Measurements from ENCODE around the gene DVL3. TPM values are rescaled to one million over a fixed set of nuclear protein-coding genes. Genes with fewer than 3 reads are reported as not detected.

The DVL3 gene
- total and polyA plus RNA-seq, 11 donors: 36.3 to 94.2 (median 64.8) TPM

DNA sequence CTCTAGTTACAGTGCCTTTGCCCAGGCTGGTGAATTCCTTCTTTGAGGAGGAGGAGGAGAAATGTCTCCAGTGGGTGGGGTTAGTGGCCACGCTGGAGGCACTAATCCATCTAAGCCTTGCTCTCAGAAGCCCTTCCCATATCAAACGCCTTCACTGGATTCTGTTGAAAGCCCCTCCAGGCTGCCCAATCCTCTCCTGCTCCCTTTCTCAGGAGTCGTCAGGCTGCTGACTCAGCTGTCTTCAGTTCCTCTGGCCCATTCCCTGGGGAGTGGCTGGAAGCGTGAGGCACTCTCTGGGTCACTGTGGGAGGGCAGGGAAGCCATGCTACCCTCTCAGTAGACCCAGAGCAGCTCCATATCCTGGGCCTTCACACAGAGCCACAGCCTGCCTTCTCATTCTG, 22.2 kb downstream of the DVL3 start:
- peaks cover 10 to 66% (median 63%) of the 10 kb centered on the region in 9 donors for H3K36me3 ChIP-seq
- ATAC-seq: no peak
- H3K4me3 ChIP-seq: peak overlapping the region in 9 of 12 donors; percentile 64 to 100 (median 97)
- H3K9me3 ChIP-seq: no peaks in the 10 kb centered on the region
- intact Hi-C loops (cut with DNase I): loop anchor here in 3 of 10 donors (1.0 to 10.0 kb wide), 4 partner anchors 8 to 140 kb away; partner anchors contain the start of genes EIF4G1 (in 1 of the 3) and PSMD2 (in 1 of the 3)
- no peak for DNase-seq
- peak overlapping the region in 10 of 12 donors; percentile 90 to 99 (median 96) for H3K27ac ChIP-seq
- H3K4me1 ChIP-seq: peaks cover 0 to 60% (median 33%) of the 10 kb centered on the region in 12 donors
- TF ChIP-seq, protein P1, sequence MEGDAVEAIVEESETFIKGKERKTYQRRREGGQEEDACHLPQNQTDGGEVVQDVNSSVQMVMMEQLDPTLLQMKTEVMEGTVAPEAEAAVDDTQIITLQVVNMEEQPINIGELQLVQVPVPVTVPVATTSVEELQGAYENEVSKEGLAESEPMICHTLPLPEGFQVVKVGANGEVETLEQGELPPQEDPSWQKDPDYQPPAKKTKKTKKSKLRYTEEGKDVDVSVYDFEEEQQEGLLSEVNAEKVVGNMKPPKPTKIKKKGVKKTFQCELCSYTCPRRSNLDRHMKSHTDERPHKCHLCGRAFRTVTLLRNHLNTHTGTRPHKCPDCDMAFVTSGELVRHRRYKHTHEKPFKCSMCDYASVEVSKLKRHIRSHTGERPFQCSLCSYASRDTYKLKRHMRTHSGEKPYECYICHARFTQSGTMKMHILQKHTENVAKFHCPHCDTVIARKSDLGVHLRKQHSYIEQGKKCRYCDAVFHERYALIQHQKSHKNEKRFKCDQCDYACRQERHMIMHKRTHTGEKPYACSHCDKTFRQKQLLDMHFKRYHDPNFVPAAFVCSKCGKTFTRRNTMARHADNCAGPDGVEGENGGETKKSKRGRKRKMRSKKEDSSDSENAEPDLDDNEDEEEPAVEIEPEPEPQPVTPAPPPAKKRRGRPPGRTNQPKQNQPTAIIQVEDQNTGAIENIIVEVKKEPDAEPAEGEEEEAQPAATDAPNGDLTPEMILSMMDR (IDR thresholded peaks at IDR 0.05): no peak
- WGBS, 4 donors: 18 to 32% (median 25%) methylated on average over 4 of the region's 4 CpGs
- no peaks in the 10 kb centered on the region for H3K27me3 ChIP-seq

GRCh38 chr3:184177767-184178306, 22.7 kb downstream of the DVL3 start:
- H3K9me3 ChIP-seq: no peaks in the 10 kb centered on the region
- no peak for TF ChIP-seq POLR2A (IDR thresholded peaks at IDR 0.05)
- TF ChIP-seq, protein P1 (IDR thresholded peaks at IDR 0.05): no peak
- intact Hi-C loops (cut with DNase I): loop anchor here in 3 of 10 donors (1.0 to 10.0 kb wide), 4 partner anchors 7 to 139 kb away; partner anchors contain the start of genes EIF4G1 (in 1 of the 3) and PSMD2 (in 1 of the 3)
- WGBS, 4 donors: 84 to 92% (median 85%) methylated on average over 14 of the region's 14 CpGs
- DNase-seq: no peak
- H3K36me3 ChIP-seq: peaks cover 11 to 66% (median 63%) of the 10 kb centered on the region in 9 donors
- H3K27me3 ChIP-seq: no peaks in the 10 kb centered on the region
- ATAC-seq: no peak
- H3K27ac ChIP-seq: peak overlapping the region in 6 of 12 donors; percentile 92 to 99 (median 96)
- peaks cover 0 to 60% (median 33%) of the 10 kb centered on the region in 12 donors for H3K4me1 ChIP-seq
- peak overlapping the region in 2 of 12 donors; percentile 64 to 100 for H3K4me3 ChIP-seq

- Histone ChIP-seq H3K27me3 (no peaks in the 10 kb centered on the region), H3K27ac (no peak overlapping the region), H3K4me1 (peaks cover 0 to 57% (median 31%) of the 10 kb centered on the region in 12 donors), H3K36me3 (peaks cover 11 to 69% (median 67%) of the 10 kb centered on the region in 9 donors), H3K4me3 (no peak overlapping the region), H3K9me3 (no peaks in the 10 kb centered on the region)
- WGBS, 4 donors: 90 to 92% (median 91%) methylated on average over 13 of the region's 13 CpGs
- TF ChIP-seq, protein P1 (IDR thresholded peaks at IDR 0.05): no peak
- TF ChIP-seq POLR2A (IDR thresholded peaks at IDR 0.05): no peak
- ATAC-seq: no peak
- intact Hi-C loops (cut with DNase I): loop anchor here in 3 of 10 donors (5.0 to 10.0 kb wide), 3 partner anchors 116 to 139 kb away; partner anchors contain the start of genes EIF4G1 (in 1 of the 3) and PSMD2 (in 1 of the 3)
- DNase-seq: no peak
Measured at GRCh38 chr3:184178521-184179138, 23.5 kb downstream of the DVL3 start.

DNA sequence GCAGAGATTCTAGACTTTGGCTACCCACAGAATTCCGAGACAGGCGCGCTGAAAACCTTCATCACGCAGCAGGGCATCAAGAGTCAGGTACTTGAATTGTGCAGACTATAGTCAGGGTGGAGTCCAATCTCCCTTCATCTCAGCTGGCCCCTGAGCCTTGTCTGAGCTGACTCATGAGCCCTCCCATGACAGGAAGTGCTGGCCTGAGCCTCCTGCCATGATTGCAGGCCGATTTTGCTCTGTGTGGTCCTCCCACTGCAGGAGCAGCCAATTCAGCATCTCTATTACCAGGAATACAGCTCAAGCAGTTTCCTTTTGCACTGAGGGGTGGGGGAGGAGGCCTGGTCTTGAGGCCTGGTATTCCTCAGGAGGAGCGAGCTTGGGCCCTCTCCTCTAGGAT, 25.0 kb downstream of the DVL3 start:
- ATAC-seq (no peak), DNase-seq (no peak)
- intact Hi-C loops (cut with DNase I): loop anchor here in 3 of 10 donors (5.0 to 10.0 kb wide), 3 partner anchors 38 to 135 kb away; partner anchors contain the start of genes EIF4G1 (in 2 of the 3) and EIF2B5 (in 1 of the 3)
- no peak overlapping the region for H3K4me3 ChIP-seq
- peak overlapping the region in 1 of 12 donors; percentile 32 for H3K27ac ChIP-seq
- peaks cover 0 to 53% (median 29%) of the 10 kb centered on the region in 12 donors for H3K4me1 ChIP-seq
- H3K36me3 ChIP-seq: peaks cover 11 to 84% (median 77%) of the 10 kb centered on the region in 9 donors
- H3K27me3 ChIP-seq: no peaks in the 10 kb centered on the region
- no peaks in the 10 kb centered on the region for H3K9me3 ChIP-seq
- 87 to 91% (median 88%) methylated on average over 6 of the region's 6 CpGs for WGBS, 4 donors
- TF ChIP-seq, protein P1 (IDR thresholded peaks at IDR 0.05): no peak
- no peak for TF ChIP-seq POLR2A (IDR thresholded peaks at IDR 0.05)

Measured in heart left ventricle (tissue), 16 donors.